ENCODE measurements around the gene DNAL4.
"Not testable (repeated sequence)": the region's sequence is repeated elsewhere in the genome, so short reads cannot be mapped to it uniquely, and the experiment has no call there.

DNAL4 gene

DNA sequence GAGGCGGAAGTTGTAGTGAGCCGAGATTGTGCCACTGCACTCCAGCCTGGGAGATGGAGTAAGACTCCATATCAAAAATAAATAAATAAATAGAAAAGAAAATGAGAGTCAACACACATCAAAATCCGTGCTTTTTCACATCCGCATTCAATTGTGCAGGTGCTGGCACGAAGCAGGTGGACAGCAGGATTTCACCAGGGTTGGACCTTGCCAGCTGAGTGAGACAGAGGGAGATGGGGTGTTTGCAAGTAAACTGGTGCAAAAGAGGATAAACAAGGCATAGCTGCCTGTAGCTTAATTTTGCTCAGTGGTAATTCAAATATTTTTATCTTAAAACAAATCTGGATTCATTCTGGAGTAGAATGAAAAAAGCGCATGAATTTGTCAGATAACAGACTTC is 23.3 kb upstream of the DNAL4 start:
- TF ChIP-seq, protein P1, sequence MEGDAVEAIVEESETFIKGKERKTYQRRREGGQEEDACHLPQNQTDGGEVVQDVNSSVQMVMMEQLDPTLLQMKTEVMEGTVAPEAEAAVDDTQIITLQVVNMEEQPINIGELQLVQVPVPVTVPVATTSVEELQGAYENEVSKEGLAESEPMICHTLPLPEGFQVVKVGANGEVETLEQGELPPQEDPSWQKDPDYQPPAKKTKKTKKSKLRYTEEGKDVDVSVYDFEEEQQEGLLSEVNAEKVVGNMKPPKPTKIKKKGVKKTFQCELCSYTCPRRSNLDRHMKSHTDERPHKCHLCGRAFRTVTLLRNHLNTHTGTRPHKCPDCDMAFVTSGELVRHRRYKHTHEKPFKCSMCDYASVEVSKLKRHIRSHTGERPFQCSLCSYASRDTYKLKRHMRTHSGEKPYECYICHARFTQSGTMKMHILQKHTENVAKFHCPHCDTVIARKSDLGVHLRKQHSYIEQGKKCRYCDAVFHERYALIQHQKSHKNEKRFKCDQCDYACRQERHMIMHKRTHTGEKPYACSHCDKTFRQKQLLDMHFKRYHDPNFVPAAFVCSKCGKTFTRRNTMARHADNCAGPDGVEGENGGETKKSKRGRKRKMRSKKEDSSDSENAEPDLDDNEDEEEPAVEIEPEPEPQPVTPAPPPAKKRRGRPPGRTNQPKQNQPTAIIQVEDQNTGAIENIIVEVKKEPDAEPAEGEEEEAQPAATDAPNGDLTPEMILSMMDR (IDR thresholded peaks at IDR 0.05; ENCODE audit: low read depth, low read length), result no peak
- no peak for DNase-seq (ENCODE audit: extremely low read depth, low read depth)

DNA sequence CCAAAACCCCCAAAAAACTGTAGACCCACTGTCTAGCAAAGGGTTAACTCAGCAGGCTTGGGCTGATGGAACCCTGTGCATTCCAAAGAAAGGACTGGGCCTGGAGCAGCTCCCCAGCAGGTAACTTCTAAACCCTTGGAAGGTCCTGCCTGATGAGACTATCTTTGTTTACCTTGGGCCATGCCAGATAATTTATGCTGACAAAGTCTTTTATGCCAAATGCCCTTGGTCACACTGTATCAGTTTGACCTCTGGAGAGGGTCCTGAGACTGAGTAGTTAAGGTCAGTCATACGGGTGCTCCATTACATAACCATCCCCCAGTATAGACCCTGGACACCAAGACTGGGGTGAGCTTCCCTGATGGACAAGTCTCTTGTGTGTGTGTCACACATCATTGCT is 21.9 kb upstream of the DNAL4 start:
- no peak for DNase-seq (ENCODE audit: extremely low read depth, low read depth)
- TF ChIP-seq, protein P1 (IDR thresholded peaks at IDR 0.05; ENCODE audit: low read depth, low read length), result no peak

DNA sequence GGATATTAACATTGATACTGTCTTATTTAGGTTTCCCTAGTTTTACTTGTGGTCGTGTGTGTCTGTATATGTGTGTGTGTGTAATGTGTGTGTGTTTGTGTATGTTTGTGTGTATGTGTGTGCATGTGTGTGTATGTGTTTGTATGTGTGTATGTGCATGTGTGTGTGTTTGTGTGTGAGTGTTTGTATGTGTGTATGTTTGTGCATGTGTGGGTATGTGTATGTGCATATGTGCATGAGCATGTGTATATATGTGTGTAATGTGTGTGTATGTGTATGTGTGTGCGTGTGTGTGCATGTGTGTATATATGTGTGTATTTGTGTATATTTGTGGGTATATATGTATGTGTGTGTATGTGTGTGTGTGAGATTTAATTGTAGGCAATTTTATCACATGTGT is 17.3 kb upstream of the DNAL4 start:
- TF ChIP-seq, protein P1 (IDR thresholded peaks at IDR 0.05; ENCODE audit: low read depth, low read length), result no peak
- DNase-seq (ENCODE audit: extremely low read depth, low read depth), result no peak

DNA sequence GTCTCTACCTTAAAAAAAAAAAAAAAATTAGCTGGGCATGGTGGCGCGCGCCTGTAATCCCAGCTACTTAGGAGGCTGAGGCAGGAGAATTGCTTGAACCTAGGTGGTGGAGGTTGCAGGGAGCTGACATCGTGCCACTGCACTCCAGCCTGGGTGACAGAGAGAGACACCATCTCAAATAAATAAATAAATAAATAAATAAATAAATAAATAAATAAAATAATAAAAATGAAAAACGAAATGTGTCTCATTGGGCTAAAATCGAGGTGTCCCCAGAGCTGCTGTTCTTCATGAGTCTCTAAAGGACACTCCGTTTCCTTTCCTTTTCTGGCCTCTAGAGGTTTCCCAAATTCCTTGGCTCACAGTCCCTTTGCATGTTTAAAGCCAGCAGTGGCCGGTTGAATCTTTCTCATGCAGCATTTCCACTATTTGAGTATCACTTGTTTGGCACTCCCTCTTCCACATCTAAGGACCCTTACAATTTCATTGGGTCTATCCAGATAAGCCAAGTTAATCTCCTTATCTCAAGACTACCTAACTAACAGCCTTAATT is 11.2 kb upstream of the DNAL4 start:
- DNase-seq (ENCODE audit: extremely low read depth, low read depth), result not testable (repeated sequence)

DNA sequence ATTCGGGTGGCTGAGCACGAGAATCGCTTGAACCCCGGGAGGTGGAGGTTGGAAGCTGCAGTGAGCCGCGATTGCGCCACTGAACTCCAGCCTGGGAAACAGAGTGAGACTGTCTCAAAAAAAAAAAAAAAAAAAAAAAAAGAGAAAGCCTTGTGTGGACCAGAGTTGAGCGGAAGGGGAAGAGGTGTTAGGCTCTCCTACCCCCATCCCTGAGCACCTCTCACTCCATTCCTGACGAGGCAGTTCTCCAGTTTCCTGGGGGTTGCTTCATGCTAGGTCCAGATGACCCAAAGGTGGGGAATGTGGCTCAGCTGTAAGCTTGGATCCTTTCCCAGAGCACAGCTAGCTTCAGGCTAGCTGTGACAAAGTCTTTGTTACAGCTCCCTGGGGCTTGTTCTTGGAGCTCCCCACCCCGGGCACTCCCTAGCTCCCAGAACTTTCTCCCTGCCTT is 8.8 kb upstream of the DNAL4 start:
- TF ChIP-seq, protein P1 (IDR thresholded peaks at IDR 0.05; ENCODE audit: low read depth, low read length), result no peak
- DNase-seq (ENCODE audit: extremely low read depth, low read depth), result peak; percentile 87

DNA sequence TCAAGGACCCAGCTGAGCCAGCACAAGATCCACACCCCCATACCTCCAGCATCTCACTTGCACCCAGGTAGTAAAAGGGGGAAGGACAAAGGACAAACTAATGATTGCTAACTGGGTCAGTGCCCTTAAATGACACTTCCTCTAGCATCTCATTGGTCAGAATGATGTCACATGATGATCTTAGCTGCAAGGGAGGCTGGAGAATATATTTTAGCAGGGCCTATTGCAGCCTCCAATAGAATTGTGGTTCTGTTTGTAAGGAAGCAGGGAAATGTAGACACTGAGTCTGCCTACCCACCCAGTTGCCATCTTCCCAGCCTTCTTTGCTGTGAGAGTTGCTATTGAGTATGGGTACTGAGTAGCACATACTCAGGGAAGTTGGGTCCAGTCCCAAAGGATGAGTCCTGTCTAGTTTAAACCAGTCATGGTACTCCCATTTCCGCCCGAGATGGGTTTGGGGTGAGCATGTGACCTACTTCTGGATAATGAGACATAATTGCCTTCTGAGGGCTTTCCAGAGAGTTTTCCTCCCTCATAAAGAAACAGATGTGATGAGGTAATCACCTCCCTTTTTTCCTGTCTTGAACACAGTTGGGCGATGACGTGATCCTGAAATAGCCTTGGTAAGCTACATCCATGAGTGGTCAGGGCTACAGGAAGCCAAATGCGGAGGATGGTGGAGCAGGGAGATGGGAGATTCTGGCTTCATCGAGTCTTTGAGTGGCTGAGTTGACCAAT is 5.5 kb upstream of the DNAL4 start:
- peak; percentile 10 for DNase-seq (ENCODE audit: extremely low read depth, low read depth)
- TF ChIP-seq, protein P1 (IDR thresholded peaks at IDR 0.05; ENCODE audit: low read depth, low read length), result no peak

DNA sequence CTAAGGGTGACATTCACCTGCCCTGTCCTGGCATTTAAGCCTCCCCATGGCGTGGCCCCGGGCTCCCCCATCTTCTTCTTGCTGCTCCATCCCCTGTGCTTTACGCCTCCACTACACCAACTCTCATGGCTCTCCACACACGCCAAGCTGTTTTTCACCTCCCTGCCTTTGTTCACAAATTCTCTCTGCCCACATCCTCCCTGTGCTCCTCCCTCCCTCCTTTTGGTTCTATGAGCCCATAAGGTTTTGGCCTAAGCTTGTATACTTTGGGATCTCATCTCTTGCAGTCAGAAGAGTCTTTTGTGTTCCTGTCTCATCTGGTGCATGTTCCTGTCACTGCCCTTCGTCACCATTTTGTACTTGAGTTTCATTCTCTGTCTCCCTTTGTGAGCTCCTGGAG is 4.6 kb upstream of the DNAL4 start:
- DNase-seq (ENCODE audit: extremely low read depth, low read depth), result no peak
- TF ChIP-seq, protein P1 (IDR thresholded peaks at IDR 0.05; ENCODE audit: low read depth, low read length), result no peak
